ENCODE results near the gene EDNRA.

DNA sequence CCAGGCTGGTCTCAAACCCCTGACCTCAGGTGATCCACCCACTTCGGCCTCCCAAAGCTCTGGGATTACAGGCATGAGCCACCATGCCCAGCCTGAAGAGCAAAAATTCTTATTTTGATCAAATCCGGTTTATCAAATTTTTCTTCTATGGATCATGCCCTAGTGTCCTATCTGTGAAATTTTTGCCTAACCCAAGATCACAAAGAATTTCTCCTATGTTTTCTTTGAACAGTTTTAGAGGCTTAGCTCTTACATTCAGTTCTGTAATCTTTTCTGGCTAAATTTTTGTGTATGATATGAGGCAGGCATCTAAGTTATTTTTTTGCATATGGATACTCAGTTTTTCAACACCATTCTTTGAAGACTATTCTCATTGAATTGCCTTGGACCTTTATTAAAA, 27.4 kb downstream of the EDNRA start:
- TF ChIP-seq, protein P1, sequence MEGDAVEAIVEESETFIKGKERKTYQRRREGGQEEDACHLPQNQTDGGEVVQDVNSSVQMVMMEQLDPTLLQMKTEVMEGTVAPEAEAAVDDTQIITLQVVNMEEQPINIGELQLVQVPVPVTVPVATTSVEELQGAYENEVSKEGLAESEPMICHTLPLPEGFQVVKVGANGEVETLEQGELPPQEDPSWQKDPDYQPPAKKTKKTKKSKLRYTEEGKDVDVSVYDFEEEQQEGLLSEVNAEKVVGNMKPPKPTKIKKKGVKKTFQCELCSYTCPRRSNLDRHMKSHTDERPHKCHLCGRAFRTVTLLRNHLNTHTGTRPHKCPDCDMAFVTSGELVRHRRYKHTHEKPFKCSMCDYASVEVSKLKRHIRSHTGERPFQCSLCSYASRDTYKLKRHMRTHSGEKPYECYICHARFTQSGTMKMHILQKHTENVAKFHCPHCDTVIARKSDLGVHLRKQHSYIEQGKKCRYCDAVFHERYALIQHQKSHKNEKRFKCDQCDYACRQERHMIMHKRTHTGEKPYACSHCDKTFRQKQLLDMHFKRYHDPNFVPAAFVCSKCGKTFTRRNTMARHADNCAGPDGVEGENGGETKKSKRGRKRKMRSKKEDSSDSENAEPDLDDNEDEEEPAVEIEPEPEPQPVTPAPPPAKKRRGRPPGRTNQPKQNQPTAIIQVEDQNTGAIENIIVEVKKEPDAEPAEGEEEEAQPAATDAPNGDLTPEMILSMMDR (conservative IDR thresholded peaks at IDR 0.05; ENCODE audit: low read length), result no peak
- no peak for TF ChIP-seq EZH2phosphoT487 (IDR thresholded peaks at IDR 0.05; ENCODE audit: borderline replicate concordance)

Data from Loucy (cell line).